ENCODE data around the gene TNN. TPM values are rescaled to one million over a fixed set of nuclear protein-coding genes. Genes with fewer than 3 reads are reported as not detected.

The TNN gene
- polyA plus RNA-seq, 1 donor from 2014 or later, result not detected

- H3K27me3 ChIP-seq (ENCODE audit: insufficient read depth, low read depth, low read length), result no peaks in the 10 kb centered on the region
- no peaks in the 10 kb centered on the region for H3K79me2 ChIP-seq (replicated peaks; ENCODE audit: insufficient read depth, low read length)
- H3K9me2 ChIP-seq (ENCODE audit: insufficient read depth, low read length), result no peaks in the 10 kb centered on the region
- H3K27ac ChIP-seq (ENCODE audit: low read length), result no peak overlapping the region
- no peaks in the 10 kb centered on the region for H3F3A ChIP-seq (ENCODE audit: insufficient read depth, low read length, poor library complexity, severe bottlenecking)
- H2AFZ ChIP-seq (ENCODE audit: low read depth, low read length), result no peak overlapping the region
- no peak for TF ChIP-seq EZH2 (IDR thresholded peaks at IDR 0.05; ENCODE audit: borderline replicate concordance, insufficient read depth, low read length, poor library complexity, severe bottlenecking)
- TF ChIP-seq REST (IDR thresholded peaks at IDR 0.05; ENCODE audit: borderline replicate concordance), result no peak
- no peak for TF ChIP-seq SMC3 (conservative IDR thresholded peaks at IDR 0.05; ENCODE audit: poor library complexity)
- no peak for TF ChIP-seq TAF1 (IDR thresholded peaks at IDR 0.05; ENCODE audit: low read depth)
- TF ChIP-seq CTCF (IDR thresholded peaks at IDR 0.05; ENCODE audit: poor library complexity, severe bottlenecking), result no peak
- TF ChIP-seq POLR2AphosphoS5 (IDR thresholded peaks at IDR 0.05), result no peak
- TF ChIP-seq MXI1 (conservative IDR thresholded peaks at IDR 0.05; ENCODE audit: poor library complexity, severe bottlenecking), result no peak
- TF ChIP-seq EP300 (conservative IDR thresholded peaks at IDR 0.05; ENCODE audit: poor library complexity, severe bottlenecking), result no peak
- no peak for TF ChIP-seq RAD21 (conservative IDR thresholded peaks at IDR 0.05)
- no peak overlapping the region for H3K4me3 ChIP-seq (ENCODE audit: low read length)
- H4K20me1 ChIP-seq (ENCODE audit: insufficient read depth), result no peaks in the 10 kb centered on the region
- H3K4me2 ChIP-seq (ENCODE audit: low read length), result no peak overlapping the region
- no peaks in the 10 kb centered on the region for H3K36me3 ChIP-seq (ENCODE audit: insufficient read depth, low read length)
- H3K9me3 ChIP-seq (ENCODE audit: low read length), result no peaks in the 10 kb centered on the region
- no peak overlapping the region for H3K9ac ChIP-seq (ENCODE audit: low read length)
Observed at GRCh38 chr1:175116903-175117302, 49.3 kb downstream of the TNN start.

GRCh38 chr1:175118375-175119367, 51.0 kb downstream of the TNN start:
- Histone ChIP-seq H3K4me2 (ENCODE audit: low read length) (no peak overlapping the region), H2AFZ (ENCODE audit: low read depth, low read length) (no peak overlapping the region), H4K20me1 (ENCODE audit: insufficient read depth) (no peaks in the 10 kb centered on the region), H3K79me2 (replicated peaks; ENCODE audit: insufficient read depth, low read length) (no peaks in the 10 kb centered on the region), H3K9me2 (ENCODE audit: insufficient read depth, low read length) (no peaks in the 10 kb centered on the region), H3K4me3 (ENCODE audit: low read length) (no peak overlapping the region), H3K9me3 (ENCODE audit: low read length) (no peaks in the 10 kb centered on the region), H3K27me3 (ENCODE audit: insufficient read depth, low read depth, low read length) (no peaks in the 10 kb centered on the region), H3K9ac (ENCODE audit: low read length) (no peak overlapping the region), H3K36me3 (ENCODE audit: insufficient read depth, low read length) (no peaks in the 10 kb centered on the region), H3K27ac (ENCODE audit: low read length) (no peak overlapping the region), H3F3A (ENCODE audit: insufficient read depth, low read length, poor library complexity, severe bottlenecking) (no peaks in the 10 kb centered on the region)
- TF ChIP-seq CTCF (IDR thresholded peaks at IDR 0.05; ENCODE audit: poor library complexity, severe bottlenecking), result no peak
- TF ChIP-seq RAD21 (conservative IDR thresholded peaks at IDR 0.05), result no peak
- TF ChIP-seq REST (IDR thresholded peaks at IDR 0.05; ENCODE audit: borderline replicate concordance), result no peak
